Liver (tissue), 3 donors: ENCODE measurements around the gene SLTM.
"Not testable (repeated sequence)": the region's sequence is repeated elsewhere in the genome, so short reads cannot be mapped to it uniquely, and the experiment has no call there.

Experiments used
- CTCF ChIP-seq: fragments of 150-350 bp; IDR thresholded peaks from 2 replicates; pipeline ENCODE4 v1.5.1; 2017; ENCODE audit warnings: improper control_type of control experiment, low read depth, low read length; ENCODE audit not compliant: missing input control
- EGR1 ChIP-seq, 2 donors: IDR thresholded peaks; 2 replicates each; pipeline ENCODE4 v1.6.1; 2016 to 2018; ENCODE audit warnings: antibody characterized with exemption in 2 of 2, low read depth in 2 of 2
- FOXA2 ChIP-seq: IDR thresholded peaks from 2 replicates; pipeline ENCODE4 v1.6.1; 2016; ENCODE audit warnings: antibody characterized with exemption
- GABPA ChIP-seq, 2 donors: IDR thresholded peaks in 1 of 2; conservative IDR thresholded peaks in 1 of 2; 2 replicates each; pipeline ENCODE4 v1.6.1; 2016; ENCODE audit warnings: antibody characterized with exemption in 2 of 2, mild to moderate bottlenecking in 1 of 2, moderate library complexity in 1 of 2
- HNF4A ChIP-seq, 2 donors: conservative IDR thresholded peaks; 2 replicates each; pipeline ENCODE4 v1.6.1; 2016; ENCODE audit warnings: antibody characterized with exemption in 2 of 2, mild to moderate bottlenecking in 2 of 2
- HNF4G ChIP-seq: IDR thresholded peaks from 2 replicates; pipeline ENCODE4 v1.6.1; 2016; ENCODE audit warnings: antibody characterized with exemption
- MAX ChIP-seq: IDR thresholded peaks from 2 replicates; pipeline ENCODE4 v1.6.1; 2016; ENCODE audit warnings: antibody characterized with exemption
- RAD21 ChIP-seq, 2 donors: IDR thresholded peaks; 2 replicates each; pipeline ENCODE4 v1.6.1; 2016; ENCODE audit warnings: antibody characterized with exemption in 2 of 2, mild to moderate bottlenecking in 2 of 2
- REST ChIP-seq: IDR thresholded peaks from 2 replicates; pipeline ENCODE4 v1.6.1; 2016; ENCODE audit warnings: antibody characterized with exemption, mild to moderate bottlenecking
- YY1 ChIP-seq: IDR thresholded peaks from 2 replicates; pipeline ENCODE4 v1.6.1; 2016; ENCODE audit warnings: antibody characterized with exemption, mild to moderate bottlenecking
- TF ChIP-seq, protein P1 (sequence below): IDR thresholded peaks from 2 replicates; pipeline ENCODE4 v1.6.1; 2016; ENCODE audit warnings: antibody characterized with exemption
- donor health status: healthy.
- donor health status: healthy.

DNA sequence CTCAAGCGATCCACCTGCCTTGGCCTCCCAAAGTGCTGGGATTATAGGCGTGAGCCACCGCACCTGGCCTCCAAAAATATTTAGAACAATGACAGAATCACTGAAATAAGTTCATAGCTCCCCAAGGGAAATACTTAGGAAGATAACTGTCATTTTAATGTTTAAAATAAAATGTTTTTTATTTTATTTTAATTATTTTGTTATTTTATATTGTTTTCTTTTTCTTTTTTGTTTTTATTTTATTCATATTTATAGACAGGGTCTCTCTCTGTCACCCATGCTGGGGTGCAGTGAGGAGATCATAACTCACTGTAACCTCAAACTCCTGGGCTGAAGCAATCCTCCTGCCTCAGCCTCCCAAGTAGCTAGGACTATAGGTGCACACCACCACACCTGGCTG lies 82.3 kb downstream of the SLTM start:
- not testable (repeated sequence) for TF ChIP-seq REST; GABPA (IDR thresholded peaks at IDR 0.05 in 1 of 2, conservative IDR thresholded peaks at IDR 0.05 in 1 of 2); CTCF; YY1; RAD21 (IDR thresholded peaks at IDR 0.05); HNF4A (conservative IDR thresholded peaks at IDR 0.05); FOXA2; HNF4G; MAX; EGR1 (IDR thresholded peaks at IDR 0.05; ENCODE audit: low read depth in 2 of 2)
- TF ChIP-seq, protein P1, sequence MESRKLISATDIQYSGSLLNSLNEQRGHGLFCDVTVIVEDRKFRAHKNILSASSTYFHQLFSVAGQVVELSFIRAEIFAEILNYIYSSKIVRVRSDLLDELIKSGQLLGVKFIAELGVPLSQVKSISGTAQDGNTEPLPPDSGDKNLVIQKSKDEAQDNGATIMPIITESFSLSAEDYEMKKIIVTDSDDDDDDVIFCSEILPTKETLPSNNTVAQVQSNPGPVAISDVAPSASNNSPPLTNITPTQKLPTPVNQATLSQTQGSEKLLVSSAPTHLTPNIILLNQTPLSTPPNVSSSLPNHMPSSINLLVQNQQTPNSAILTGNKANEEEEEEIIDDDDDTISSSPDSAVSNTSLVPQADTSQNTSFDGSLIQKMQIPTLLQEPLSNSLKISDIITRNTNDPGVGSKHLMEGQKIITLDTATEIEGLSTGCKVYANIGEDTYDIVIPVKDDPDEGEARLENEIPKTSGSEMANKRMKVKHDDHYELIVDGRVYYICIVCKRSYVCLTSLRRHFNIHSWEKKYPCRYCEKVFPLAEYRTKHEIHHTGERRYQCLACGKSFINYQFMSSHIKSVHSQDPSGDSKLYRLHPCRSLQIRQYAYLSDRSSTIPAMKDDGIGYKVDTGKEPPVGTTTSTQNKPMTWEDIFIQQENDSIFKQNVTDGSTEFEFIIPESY: not testable (repeated sequence)
